Right lobe of liver (tissue), 6 donors: ENCODE results near the gene ATP2B1. TPM values are rescaled to one million over a fixed set of nuclear protein-coding genes. Genes with fewer than 3 reads are reported as not detected.

Experiments used
- ATAC-seq, 4 donors: fragments of 200-7000 bp; cut with Tn5 transposase; one replicate each; pipeline ENCODE4 v1.9.1; 2020; ENCODE audit warnings: mild to moderate bottlenecking in 4 of 4, moderate library complexity in 4 of 4
- DNase-seq, 3 donors: peaks; one replicate each; pipeline ENCODE4 v3.0.0-alpha.2; 2020
- H3K27ac ChIP-seq, 3 donors: fragments of 200-600 bp; one replicate each; pipeline ENCODE4 v1.8.0; 2022
- H3K27me3 ChIP-seq, 2 donors: fragments of 200-600 bp; one replicate each; pipeline ENCODE4 v1.8.0; 2022
- H3K36me3 ChIP-seq, 4 donors: fragments of 200-600 bp; sonication (generic) in 1 of 4; one replicate each; pipeline versions ENCODE4 v1.5.1 to v1.8.0; 2017 to 2022; ENCODE audit warnings: control low read depth in 1 of 4
- H3K4me1 ChIP-seq, 4 donors: fragments of 200-600 bp; sonication (generic) in 1 of 4; one replicate each; pipeline versions ENCODE4 v1.5.1 to v1.8.0; 2017 to 2022; ENCODE audit warnings: control low read depth in 1 of 4
- H3K4me3 ChIP-seq, 3 donors: fragments of 200-600 bp; one replicate each; pipeline ENCODE4 v1.8.0; 2022
- H3K9me3 ChIP-seq, 4 donors: fragments of 200-600 bp; sonication (generic) in 1 of 4; one replicate each; pipeline versions ENCODE4 v1.5.1 to v1.8.0; 2017 to 2022; ENCODE audit warnings: control low read depth in 1 of 4
- CTCF ChIP-seq, 4 donors: fragments of 200-600 bp in 3 of 4; fragments of 450-650 bp in 1 of 4; IDR thresholded peaks; one replicate each; pipeline versions ENCODE4 v1.5.1 to v1.8.0; 2016 to 2022; ENCODE audit warnings: antibody characterized with exemption in 4 of 4, mild to moderate bottlenecking in 2 of 4
- POLR2A ChIP-seq: fragments of 450-650 bp; IDR thresholded peaks from one replicate; pipeline ENCODE4 v1.6.1; 2017; ENCODE audit warnings: antibody characterized with exemption, mild to moderate bottlenecking
- WGBS: methylation state at CpG from one replicate; pipeline ENCODE4 v1.1.6; 2018; ENCODE audit warnings: low coverage, low lambda C conversion rate; ENCODE audit not compliant: insufficient coverage; ENCODE audit errors: missing lambda C conversion rate; 5-methylcytosine and 5-hydroxymethylcytosine counted together
- intact Hi-C, 2 donors: fragments of 100-400 bp; cut with DNase I; formaldehyde crosslinking; loops; one replicate each; pipeline versions ENCODE4 v1.11.2 to v1.14.1; 2022
- total RNA-seq, 6 experiments: library from RNA; depleted of rRNA in 2 of 6; stranded (reverse); fragments of >200 nt in 2 of 6; fragmentation: NEBNext Ultra II Directional in 3 of 6; extraction: Animal tissue kit (Norgen Biotek cat#: 25700) in 3 of 6; gene quantifications; one replicate each; pipeline versions ENCODE4 v1.1.0 to v1.2.4, GENCODE V29; 2016 to 2023
- donor health status: DM: no; HTN: yes; CAD: no.
- donor health status: DM: no; HTN: no; CAD: no.
- donor health status: DM: no; HTN: no; CAD: no.
- donor health status: DM: no; HTN: yes; CAD: no.
- donor health status: DM: no; HTN: yes; CAD: no.

The ATP2B1 gene
- total RNA-seq, 6 experiments from 2014 or later: 10.4 to 23.9 (median 17.6) TPM

- H3K27ac ChIP-seq: peak overlapping the region in 2 of 3 donors; percentile 98 to 100
- DNase-seq (peak in 2 of 3 donors; percentile 25 to 46), ATAC-seq (no peak)
- H3K4me3 ChIP-seq: peak overlapping the region; percentile 81 to 89 (median 82)
- WGBS: 9% methylated on average over 13 of the region's 17 CpGs
- TF ChIP-seq POLR2A (no peak), CTCF (IDR thresholded peaks at IDR 0.05) (no peak)
- H3K27me3 ChIP-seq: peaks cover 0 to 4% of the 10 kb centered on the region in 2 donors
- no peaks in the 10 kb centered on the region for H3K36me3 ChIP-seq
- H3K9me3 ChIP-seq: no peaks in the 10 kb centered on the region
- intact Hi-C loops: no loop called here
- peaks cover 0 to 12% (median 5%) of the 10 kb centered on the region in 4 donors for H3K4me1 ChIP-seq
Observed at GRCh38 chr12:89706986-89707702, 1.5 kb downstream of the ATP2B1 start.

DNA sequence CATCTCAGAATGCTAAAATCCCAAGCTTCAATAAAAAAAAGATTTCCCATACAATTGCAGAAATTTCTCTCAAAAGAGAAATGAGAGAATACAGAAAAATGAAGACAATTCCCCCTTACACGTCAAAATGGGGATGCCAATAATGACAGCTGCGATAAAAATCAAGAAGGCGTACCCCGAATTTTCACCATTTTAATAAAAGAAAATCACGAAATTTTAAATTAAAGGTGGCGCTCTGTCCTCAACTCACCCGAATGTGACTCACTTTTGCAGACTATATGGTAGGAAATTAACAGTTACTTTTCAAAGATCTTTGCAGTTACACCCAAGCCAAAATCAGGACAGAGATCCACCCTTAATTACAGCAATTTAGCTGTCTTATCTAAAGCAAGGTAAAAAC is 2.1 kb downstream of the ATP2B1 start:
- WGBS: 84% methylated on average over 7 of the region's 7 CpGs
- intact Hi-C loops: no loop called here
- H3K27ac ChIP-seq: no peak overlapping the region
- TF ChIP-seq POLR2A (no peak), CTCF (IDR thresholded peaks at IDR 0.05) (no peak)
- no peak overlapping the region for H3K4me3 ChIP-seq
- ATAC-seq: no peak
- H3K9me3 ChIP-seq: no peaks in the 10 kb centered on the region
- no peak for DNase-seq
- peaks cover 0 to 4% of the 10 kb centered on the region in 2 donors for H3K27me3 ChIP-seq
- peaks cover 0 to 12% (median 5%) of the 10 kb centered on the region in 4 donors for H3K4me1 ChIP-seq
- H3K36me3 ChIP-seq: no peaks in the 10 kb centered on the region

DNA sequence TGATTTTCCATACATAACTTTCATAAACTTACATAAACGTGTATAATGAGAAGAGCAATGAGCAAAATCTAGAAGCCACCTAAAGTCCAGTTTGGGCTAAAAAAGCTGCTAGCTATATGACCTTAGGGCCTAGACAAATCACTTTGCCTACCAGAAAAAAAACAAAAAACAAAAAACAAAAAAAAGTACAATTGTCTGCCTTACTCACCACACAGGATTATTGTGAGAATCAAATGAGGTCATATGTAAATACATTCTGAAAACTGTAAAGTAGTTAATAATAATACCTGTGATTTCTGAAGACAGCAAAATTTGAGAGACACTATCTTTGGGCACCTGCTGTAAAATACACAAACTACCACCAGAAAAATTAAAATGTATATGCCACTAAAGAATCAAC is 4.2 kb downstream of the ATP2B1 start:
- Histone ChIP-seq H3K27me3 (peaks cover 0 to 4% of the 10 kb centered on the region in 2 donors), H3K27ac (no peak overlapping the region), H3K4me1 (peaks cover 0 to 12% (median 5%) of the 10 kb centered on the region in 4 donors), H3K9me3 (no peaks in the 10 kb centered on the region), H3K36me3 (no peaks in the 10 kb centered on the region), H3K4me3 (no peak overlapping the region)
- TF ChIP-seq CTCF (IDR thresholded peaks at IDR 0.05): no peak
- no peak for TF ChIP-seq POLR2A
- WGBS: 92% methylated on average over 1 of the region's 1 CpG
- no peak for DNase-seq
- ATAC-seq: no peak
- intact Hi-C loops: no loop called here

DNA sequence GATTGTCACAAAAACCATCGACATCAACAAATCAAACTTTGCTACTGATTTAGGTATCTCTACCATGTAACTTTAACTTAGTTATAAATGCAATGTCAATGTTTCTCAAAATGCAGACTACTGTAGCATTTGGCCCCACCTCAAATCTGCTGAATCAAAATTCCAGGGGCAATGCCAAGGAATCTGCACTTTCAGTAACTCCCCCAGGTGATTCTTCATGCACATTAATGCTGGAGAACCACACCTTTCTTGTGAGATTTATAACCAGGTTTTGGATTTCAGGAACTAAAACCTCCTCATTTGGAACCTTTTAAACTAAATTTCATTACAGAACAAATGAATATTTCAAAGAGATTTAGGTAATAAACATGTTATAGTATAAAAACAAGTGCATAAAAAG is 4.9 kb downstream of the ATP2B1 start:
- WGBS: 65% methylated on average over 1 of the region's 1 CpG
- H3K27ac ChIP-seq: no peak overlapping the region
- no peak for DNase-seq
- peaks cover 0 to 4% of the 10 kb centered on the region in 2 donors for H3K27me3 ChIP-seq
- no peak overlapping the region for H3K4me3 ChIP-seq
- TF ChIP-seq POLR2A (no peak), CTCF (IDR thresholded peaks at IDR 0.05) (no peak)
- no peaks in the 10 kb centered on the region for H3K9me3 ChIP-seq
- H3K4me1 ChIP-seq: peaks cover 0 to 12% (median 5%) of the 10 kb centered on the region in 4 donors
- no peaks in the 10 kb centered on the region for H3K36me3 ChIP-seq
- no peak for ATAC-seq
- intact Hi-C loops: no loop called here
